NCI-H82 treated with DMSO at 0.1 percent for 48 hours (cell line): ENCODE results near the gene UNC5B.

Experiments used
- DNase-seq: peaks from one replicate; lab custom pipeline; 2025; ENCODE audit not compliant: unreplicated experiment; lab: John Stamatoyannopoulos, UW

UNC5B gene

GRCh38 chr10:71239131-71239915, 27.0 kb downstream of the UNC5B start:
- no peak for DNase-seq

GRCh38 chr10:71239946-71240795, 27.8 kb downstream of the UNC5B start:
- DNase-seq = no peak

GRCh38 chr10:71241114-71241829, 28.9 kb downstream of the UNC5B start:
- DNase-seq = no peak

- DNase-seq = no peak
Observed at GRCh38 chr10:71241830-71242621, 29.7 kb downstream of the UNC5B start.

- DNase-seq = no peak
Observed at GRCh38 chr10:71242622-71243009, 30.2 kb downstream of the UNC5B start.

- no peak for DNase-seq
Observed at GRCh38 chr10:71243756-71244395, 31.5 kb downstream of the UNC5B start.

- no peak for DNase-seq
Observed at GRCh38 chr10:71244431-71245419, 32.4 kb downstream of the UNC5B start.

- DNase-seq = no peak
Observed at GRCh38 chr10:71245420-71246325, 33.3 kb downstream of the UNC5B start.

GRCh38 chr10:71246591-71247413, 34.4 kb downstream of the UNC5B start:
- no peak for DNase-seq

GRCh38 chr10:71247414-71247705, 35.0 kb downstream of the UNC5B start:
- DNase-seq = no peak

- DNase-seq = no peak
Observed at GRCh38 chr10:71247804-71248203, 35.4 kb downstream of the UNC5B start.

- DNase-seq = no peak
Observed at GRCh38 chr10:71248210-71248609, 35.8 kb downstream of the UNC5B start.

- DNase-seq = no peak
Observed at GRCh38 chr10:71249996-71250395, 37.6 kb downstream of the UNC5B start.

- DNase-seq = no peak
Observed at GRCh38 chr10:71250405-71250804, 38.0 kb downstream of the UNC5B start.

- DNase-seq = no peak
Observed at GRCh38 chr10:71250842-71251241, 38.5 kb downstream of the UNC5B start.

- no peak for DNase-seq
Observed at GRCh38 chr10:71251319-71251718, 38.9 kb downstream of the UNC5B start.

- no peak for DNase-seq
Observed at GRCh38 chr10:71252220-71252619, 39.9 kb downstream of the UNC5B start.
